ENCODE measurements around the gene NTM.

The NTM gene

DNA sequence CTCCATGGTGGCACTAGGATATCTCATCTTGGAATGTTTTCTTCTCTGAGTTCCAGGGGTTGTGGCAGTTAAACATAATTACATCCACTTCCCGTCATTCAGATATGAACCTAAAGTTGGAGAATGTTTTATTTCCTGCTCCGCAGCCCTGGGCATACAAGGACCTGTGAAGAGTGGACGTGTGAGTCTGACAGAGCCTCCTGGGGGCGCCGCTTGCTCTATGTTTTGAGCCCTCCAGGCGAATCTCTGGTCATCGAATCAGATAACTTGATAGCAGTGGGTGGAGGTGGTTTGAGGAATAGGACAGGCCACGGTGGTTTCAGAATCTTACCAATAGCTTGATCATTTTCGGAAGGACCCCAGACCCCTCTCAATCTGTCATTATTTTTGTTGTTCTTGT is 174.2 kb downstream of the NTM start:
- DNase-seq (ENCODE audit: low read depth in 1 of 2, low spot score in 1 of 2) = no peak

DNA sequence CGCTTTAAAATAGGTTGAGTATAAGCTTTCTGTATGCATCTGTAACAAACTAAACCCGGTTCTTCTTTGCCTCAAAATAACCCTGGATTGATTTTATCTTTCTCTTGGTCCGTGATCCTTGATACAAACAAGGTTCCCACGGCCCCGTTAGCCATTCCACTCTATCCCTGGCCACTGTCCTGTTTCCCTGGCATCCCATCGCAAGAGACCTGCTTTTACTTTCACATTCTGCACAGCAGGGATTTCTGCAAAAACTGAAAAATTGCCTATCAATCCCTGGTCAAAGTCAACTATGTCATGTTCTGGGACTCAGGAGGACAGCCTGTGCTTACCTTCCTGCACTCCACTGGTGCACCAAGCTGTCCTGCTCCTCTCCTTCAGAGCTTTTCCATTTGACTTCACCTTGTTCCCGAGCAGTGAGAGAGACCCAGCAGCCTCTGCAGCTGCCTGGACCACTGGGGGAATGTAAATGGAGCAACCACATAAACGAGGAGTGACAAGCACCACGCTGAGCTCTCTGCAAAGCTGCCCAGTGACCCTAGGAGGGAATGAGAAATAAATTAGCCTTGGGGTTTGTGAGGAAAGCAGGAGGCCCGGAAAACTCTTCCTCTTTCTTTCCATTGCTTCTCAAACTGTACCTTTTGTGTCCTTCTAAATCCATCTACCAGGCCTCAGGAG is 175.9 kb downstream of the NTM start:
- no peak for DNase-seq (ENCODE audit: low read depth in 1 of 2, low spot score in 1 of 2)

DNA sequence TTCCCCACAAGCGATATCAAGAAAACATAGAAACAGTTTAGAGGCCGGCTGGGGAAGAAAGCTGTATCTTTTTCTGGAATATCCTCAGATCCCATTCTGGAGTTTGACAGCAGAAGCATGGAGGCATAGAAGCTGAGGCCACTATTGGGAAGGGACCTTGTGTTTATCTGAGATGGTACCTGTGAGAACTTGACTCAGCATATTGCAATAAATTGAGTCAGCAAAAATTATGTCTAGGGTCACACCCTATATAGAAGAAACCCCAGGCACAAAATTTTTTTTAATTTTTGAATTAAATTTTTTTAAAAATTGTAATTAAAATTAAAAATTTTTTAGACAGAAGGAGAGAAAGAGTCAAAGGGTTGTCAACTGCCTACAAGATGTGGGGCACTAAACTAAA is 178.7 kb downstream of the NTM start:
- DNase-seq (ENCODE audit: low read depth in 1 of 2, low spot score in 1 of 2) = no peak

DNA sequence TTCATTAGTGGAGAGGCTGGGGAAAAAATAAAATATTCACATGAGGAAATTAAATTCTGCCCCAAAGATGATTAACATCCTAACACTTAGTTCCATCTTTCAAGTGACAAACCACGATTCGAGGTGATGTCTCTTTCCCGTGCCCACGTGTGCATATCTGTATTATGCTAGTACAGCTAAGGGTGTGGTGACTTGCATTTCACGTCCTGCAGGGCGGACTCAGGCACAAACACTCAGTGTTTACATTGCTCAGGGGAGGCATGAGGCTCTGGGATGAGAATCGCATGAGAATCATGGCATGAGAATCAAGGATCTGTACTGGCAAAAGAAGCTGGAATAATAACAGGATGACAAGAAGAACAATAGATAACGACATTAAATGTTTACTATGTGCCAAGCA is 179.4 kb downstream of the NTM start:
- no peak for DNase-seq (ENCODE audit: low read depth in 1 of 2, low spot score in 1 of 2)

DNA sequence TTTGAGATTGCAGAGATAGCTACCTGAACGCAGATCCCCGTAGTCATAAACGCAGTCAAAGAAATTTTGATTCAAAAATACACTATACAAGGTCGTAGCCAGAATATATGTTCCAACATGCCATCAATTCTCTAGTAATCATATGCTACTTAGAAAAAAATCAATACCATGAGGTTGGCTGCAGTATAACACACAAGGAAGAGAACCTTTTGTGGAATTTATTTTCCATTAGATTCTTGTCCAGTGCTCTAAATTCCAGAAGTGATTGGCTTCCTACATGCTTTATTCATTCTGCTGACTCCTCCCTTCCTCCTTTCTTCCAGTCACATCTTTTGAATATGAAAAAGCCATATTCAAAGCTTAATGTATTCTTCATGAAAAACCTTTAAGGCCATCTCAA is 189.9 kb downstream of the NTM start:
- DNase-seq (ENCODE audit: low read depth in 1 of 2, low spot score in 1 of 2) = no peak

DNA sequence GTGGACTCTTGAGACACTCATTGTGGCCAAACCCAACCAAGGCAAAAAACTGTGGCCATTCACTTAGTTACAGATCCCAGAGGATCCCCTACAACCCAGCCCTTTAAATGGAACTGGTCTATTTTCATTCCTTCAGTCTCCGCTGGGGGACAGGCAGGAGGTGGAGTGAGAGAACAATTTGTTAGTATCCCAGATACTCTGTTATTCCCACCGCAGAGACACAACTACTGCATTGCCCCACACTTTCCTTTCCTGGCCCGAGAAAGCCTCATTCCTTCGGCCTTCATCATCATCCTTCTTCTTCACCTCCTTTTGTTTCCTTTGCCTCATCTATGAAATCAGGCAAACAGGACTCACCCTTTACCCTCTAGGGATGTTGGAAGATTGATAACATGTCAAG is 191.1 kb downstream of the NTM start:
- DNase-seq (ENCODE audit: low read depth in 1 of 2, low spot score in 1 of 2) = no peak

DNA sequence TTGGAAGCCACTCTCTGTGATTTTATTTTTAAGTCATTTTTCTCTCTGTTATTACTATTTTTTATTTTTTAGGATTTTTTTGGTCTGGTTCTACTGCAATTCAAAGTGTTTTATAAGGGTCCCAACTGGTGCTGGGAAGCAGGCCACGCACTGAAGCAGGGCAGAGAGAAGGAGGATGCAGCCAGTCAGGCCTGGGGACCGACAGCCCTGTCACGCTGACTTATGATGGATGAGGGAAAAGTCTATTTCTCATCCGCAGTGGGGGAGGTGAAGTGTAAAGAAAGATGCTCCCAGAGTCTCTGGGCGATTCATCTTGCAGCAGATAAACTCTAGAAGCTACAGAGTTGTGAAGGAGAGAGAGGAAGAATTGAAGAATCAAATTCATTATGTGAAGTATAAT is 191.6 kb downstream of the NTM start:
- DNase-seq (ENCODE audit: low read depth in 1 of 2, low spot score in 1 of 2) = no peak

DNA sequence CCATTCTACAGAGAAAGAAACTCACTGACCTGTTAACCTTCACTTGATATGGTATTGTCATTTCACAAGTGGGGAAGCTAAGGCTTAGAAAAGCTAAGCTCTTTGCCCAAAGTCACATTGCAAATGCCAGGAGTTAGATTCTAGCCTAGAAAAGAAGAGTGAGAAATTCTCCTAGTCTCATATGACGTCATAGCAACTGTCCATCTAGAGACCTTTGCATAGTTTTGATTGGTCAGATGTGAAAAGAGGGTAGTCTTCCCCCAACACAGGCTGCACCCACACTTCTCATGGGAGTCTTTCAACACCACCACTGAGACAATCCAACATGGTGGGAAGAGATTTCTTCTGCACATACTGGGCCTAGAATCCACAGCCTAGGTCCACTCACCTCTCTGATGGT is 197.9 kb downstream of the NTM start:
- DNase-seq (ENCODE audit: low read depth in 1 of 2, low spot score in 1 of 2) = no peak

DNA sequence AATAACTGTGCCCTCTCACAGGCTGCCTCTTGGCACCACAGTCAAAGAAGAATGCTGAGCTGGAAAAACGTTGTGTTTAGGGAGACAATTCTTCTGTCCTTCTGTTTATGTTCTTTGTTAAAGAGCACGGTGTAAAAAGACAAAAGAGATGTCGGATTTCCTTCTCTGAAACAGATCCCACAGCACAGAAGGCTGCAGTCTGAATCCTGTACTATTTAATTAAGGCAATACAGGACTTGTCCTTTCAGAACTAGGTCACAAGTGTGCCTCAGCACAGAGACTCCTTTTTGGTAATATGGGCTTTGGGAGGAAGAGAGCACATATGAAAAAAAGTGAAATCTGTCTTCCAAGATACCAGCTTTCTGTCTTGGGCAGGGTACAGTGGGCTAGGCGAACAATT is 201.2 kb downstream of the NTM start:
- no peak for DNase-seq (ENCODE audit: low read depth in 1 of 2, low spot score in 1 of 2)

DNA sequence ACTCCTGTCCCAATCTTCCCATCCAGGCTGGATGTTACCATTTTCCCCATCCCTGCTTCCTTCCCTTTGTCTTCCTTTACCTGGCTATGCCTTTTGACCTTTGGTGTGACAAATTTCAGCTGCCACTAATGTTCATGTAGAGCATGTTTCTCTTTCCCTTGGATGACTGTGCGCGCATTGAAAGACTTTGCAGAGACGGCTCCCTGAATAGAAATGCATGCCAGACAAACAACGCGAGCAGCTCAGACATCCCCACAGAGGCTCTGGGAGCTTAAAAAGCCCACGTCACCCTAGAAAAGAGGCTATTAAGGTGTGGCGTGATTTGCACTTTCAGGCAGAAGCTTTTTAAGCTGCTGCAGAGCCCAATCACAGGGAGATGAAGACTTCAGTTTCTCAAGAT is 202.0 kb downstream of the NTM start:
- DNase-seq (ENCODE audit: low read depth in 1 of 2, low spot score in 1 of 2) = no peak

DNA sequence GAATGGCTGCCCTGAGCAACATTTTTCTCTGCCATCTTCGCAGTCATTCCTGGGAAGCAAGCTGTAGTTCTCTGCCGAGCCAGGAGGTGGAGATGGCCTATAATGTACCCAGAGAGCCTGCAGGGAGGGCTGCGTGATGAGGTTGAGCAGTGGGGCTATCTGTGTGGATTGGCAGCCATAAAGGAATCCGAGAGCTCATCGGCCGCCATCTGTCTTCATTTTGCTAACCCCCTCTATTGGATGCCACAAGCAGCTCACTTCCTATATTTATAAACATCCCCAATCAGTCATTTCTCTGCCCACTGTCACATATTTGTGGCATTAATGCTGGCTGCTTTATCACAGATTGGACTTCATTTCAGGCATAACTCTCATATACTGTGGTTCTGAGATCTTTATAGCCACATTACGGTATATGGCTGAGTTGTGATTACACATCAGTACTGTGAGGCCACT is 209.5 kb downstream of the NTM start:
- DNase-seq (ENCODE audit: low read depth in 1 of 2, low spot score in 1 of 2) = no peak

DNA sequence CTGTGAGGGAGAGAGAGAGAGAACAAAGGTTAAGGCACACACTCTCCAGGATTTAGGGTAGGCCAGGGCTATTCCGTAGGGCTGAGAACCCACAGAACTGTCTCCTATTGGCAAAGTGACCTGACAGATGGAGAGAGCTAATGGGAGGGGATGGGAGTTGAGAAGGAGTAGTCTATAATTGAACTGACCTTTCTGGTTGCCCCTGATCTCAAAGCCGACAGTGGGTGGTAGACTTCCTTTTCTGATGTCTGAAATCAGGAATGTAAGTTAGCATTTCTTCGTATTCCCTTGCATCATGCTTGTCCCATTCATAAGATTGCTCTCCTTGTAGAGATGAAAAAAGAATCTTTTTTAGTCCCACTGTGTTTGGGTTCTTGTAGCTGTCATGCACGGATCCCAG is 210.1 kb downstream of the NTM start:
- no peak for DNase-seq (ENCODE audit: low read depth in 1 of 2, low spot score in 1 of 2)

DNA sequence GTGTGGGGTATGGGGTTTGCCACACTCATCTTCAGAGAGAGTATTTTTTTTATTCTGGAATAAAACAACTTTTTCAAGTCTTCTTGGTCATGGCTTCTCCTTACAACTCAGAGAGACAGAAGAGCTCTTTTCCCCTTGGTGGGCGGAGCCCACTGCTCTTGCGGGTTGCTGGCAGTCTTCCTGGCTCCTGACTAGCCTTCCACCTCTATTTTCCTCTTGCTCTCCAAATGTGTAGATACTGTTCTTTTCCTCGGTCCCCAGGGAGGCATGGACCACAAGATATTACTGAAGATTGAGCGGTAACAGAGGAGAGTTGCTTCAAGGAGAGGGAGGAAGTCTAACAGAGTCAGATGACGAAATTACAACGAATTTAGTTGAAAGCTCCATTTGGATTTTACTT is 210.6 kb downstream of the NTM start:
- no peak for DNase-seq (ENCODE audit: low read depth in 1 of 2, low spot score in 1 of 2)

DNA sequence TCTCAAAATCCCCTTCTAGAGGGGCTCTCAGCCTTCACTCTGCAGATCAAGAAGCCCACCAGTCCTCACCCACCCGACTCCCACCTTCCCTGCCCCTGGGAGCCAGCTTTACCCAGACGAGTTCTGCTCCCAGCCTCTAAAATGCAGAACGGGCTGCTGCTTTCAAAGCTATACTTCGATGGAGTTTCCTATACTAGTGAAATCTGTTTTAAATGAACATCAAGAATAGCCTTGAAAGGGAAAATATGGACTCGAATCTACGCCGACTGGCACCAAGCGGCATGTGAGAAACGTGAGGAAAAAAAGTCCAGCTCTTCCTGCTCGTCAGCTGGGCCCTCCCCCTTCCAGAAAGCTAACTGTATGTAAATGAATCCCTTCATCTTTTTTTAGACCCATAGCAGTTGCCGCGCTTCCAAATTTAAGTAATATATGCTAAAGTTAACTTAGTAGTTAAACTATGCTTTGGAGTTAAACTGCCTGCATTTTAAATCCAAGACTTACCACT is 211.7 kb downstream of the NTM start:
- DNase-seq (ENCODE audit: low read depth in 1 of 2, low spot score in 1 of 2) = no peak

DNA sequence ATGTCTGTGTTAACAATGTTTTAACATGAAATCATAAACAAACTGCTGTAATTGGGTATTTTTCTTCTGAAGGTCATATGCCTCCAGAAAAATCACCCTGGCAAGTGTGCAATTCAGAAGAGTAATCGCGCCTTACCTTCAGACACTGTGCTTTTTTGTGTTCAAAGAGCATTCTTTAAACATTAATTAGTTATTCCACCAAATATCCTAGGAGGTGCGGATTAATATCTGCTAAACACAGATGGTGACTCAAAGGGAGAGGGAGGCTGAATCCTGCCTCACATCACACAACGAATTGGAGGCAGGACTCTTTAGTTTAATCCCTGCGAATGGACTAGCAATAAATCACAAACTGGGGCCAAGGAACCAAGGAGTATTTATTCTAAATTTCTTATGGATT is 213.0 kb downstream of the NTM start:
- DNase-seq (ENCODE audit: low read depth in 1 of 2, low spot score in 1 of 2) = no peak

DNA sequence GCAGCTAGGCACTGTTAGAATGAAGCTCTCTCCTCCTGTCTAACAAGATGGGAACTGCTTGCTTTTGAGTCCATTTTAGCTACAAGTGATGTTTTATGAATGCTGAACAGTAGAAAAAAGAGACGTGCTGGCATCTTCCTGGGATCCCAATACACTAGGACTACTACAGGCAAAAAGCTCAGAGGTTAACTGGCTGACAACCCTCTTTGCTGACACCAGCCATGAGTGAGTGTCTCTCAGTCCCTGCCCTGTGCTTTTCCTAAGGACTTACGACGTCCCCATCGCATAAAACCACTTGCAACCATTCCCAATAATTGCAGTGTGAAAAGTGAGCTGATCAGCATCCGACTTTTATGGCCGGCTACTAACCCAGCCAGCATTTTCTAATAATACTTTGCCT is 213.5 kb downstream of the NTM start:
- no peak for DNase-seq (ENCODE audit: low read depth in 1 of 2, low spot score in 1 of 2)

DNA sequence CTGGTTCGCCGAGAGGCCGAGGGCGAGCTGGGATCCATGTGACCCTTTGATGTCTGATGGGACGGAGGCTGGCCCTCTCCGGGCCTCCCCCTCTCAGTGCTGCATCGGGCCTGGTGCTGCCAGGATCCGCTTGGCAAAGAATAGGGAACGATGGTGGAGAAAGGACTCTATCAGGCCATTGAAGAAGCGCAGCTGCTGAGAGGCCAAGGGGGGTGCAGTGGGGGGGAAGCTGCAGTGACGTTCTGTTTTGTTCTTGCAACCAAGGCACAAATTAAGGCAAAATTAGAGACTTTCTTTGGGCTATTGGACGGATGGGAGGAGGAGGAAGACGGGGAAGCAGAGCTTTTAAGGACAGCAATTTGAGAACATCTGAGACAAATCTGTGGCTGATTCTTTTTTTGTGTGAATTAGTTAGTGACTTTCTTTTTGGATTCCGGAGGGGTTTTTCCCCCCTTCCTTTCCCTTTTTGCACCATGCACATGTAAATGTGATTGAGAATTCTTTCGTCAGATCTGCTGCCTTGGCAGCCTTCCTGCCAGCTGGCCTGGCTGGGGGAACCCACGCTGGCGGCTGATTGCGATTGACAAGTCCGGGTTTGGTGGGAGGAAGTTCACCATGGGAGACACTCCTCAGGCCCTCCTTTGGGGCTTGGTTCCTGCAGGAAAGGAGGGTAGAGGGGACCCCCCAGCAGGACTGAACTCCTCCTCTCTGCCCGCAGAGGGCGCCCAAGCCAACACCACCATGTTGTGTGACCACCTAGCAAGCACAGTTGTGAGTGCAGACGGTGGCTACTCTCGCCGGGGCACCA is 214.6 kb downstream of the NTM start:
- no peak for DNase-seq (ENCODE audit: low read depth in 1 of 2, low spot score in 1 of 2)

DNA sequence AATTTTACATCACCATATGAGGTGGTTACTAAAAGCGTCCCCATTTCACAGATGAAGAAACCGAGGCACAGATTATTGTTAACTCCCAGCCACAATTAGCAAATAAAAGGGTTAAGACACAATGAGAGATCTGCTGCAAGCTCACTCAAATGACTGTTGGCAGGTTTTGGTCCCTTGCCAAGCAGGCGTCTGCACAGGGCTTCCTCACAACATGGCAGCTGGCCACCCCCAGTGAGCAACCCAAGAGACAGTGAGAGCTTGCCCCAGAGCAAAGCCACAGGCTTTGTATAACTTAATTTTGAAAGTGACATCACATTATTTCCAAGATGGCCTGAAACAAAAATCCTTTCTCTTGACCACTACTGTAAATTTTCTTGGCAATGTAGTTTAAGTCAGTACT is 217.6 kb downstream of the NTM start:
- no peak for DNase-seq (ENCODE audit: low read depth in 1 of 2, low spot score in 1 of 2)

DNA sequence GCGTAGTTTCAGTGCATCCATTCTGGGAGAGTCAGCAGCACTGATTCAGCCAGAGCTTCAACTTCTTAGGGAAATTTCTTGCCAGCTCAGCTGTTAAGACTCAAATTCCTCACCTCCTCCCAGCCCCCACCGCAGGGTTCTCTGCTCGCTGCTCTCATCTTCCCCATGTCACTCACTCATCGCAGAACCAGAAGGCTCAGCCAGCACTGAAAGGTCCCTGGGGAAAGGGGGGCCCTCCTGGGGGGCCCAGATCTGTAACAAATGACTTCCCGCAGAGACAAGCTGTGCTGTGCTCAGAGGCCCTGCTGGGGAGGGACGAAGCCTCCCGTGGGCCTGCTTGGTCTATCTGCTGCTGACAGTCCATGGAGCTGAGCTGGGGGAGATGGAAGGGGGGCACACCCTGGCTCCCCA is 220.6 kb downstream of the NTM start:
- no peak for DNase-seq (ENCODE audit: low read depth in 1 of 2, low spot score in 1 of 2)

DNA sequence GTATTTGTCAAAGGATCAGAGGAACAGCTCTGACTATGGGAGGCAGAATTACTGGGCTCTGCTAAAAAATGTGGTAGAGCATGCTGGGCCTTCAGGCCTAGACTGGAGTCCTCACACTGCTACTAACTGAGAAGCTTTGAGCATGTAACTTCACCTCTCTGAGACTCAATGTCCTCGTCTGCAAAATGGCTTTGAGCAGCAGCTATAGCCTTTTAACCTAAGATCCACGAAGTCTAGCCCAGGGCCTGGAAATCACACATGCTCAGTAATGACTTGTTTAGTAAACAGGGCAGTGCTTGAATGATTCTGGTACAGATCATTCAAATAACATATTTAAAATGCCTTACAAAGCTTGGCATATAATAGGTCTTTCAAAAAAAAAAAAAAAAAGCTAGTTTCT is 221.7 kb downstream of the NTM start:
- no peak for DNase-seq (ENCODE audit: low read depth in 1 of 2, low spot score in 1 of 2)

DNA sequence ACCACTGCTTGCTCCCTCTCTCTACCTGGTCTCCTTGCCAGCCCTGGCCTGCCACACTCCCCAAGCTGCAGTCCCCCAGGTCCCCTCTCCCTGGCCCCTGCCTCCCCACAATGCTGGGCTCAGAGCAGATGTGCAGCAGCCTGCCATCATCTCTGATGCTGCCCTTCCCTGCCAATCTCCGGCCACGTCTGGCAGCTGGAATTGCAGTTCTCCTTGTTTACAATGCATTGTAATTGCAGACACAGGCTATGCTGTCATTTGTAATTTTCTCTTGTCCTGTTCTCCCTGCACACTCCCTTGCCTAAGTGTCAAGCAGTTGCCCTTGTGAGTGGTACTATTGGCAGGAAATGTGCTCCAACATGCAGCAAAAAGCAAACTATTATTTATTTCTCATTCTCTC is 222.3 kb downstream of the NTM start:
- no peak for DNase-seq (ENCODE audit: low read depth in 1 of 2, low spot score in 1 of 2)

DNA sequence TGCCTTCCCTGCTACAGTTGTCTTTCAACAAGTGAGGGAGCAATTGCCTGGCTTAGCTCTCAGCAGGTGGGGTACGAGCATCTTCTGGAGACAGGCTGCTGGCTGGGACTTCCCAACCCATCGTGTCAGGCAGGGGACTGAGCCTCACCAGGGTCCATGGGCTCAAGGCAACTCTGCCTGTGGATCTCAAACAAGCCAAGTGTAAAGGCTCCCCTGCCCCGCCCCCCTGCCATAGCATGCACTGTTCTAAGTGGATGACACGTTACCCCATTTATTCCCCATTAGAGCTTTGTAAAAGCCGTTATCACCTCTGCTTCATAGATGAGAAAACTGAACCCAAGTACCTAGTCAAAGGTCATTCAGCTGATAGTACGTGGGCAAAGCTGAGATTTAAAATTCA is 222.9 kb downstream of the NTM start:
- no peak for DNase-seq (ENCODE audit: low read depth in 1 of 2, low spot score in 1 of 2)

DNA sequence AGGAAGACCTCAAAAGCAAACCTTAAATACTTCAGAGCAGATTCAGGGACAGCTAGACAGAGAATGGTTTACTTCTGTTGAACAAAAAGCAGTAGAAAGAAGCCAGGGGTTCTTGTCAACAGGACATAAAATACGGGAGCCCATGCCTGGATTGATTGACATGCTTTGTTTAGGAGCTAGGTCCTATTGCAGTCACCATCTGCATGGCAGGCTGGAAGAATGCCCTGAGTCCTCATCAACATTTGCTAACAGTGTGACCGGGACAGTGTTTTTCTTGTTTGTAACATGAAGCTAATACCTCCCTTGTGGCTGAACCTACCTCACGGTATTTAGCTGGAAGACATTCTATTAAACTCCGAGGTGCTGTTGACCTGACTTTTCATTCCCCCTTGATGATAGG is 225.4 kb downstream of the NTM start:
- no peak for DNase-seq (ENCODE audit: low read depth in 1 of 2, low spot score in 1 of 2)
